HepG2 (cell line): Measurements from ENCODE around the gene VPS4A. TPM values are rescaled to one million over a fixed set of nuclear protein-coding genes. Genes with fewer than 3 reads are reported as not detected.
A peak's percentile ranks its signal among the peaks of the same experiment; 100 is the strongest.

Experiments
- ARID2 ChIP-seq: sonication (generic); formaldehyde crosslinking; IDR thresholded peaks from 2 replicates; pipeline ENCODE4 v1.8.1; 2022; ENCODE audit warnings: mild to moderate bottlenecking, missing genetic modification reagents, borderline replicate concordance
- BRF2 ChIP-seq: sonication (generic); formaldehyde crosslinking; IDR thresholded peaks from 2 replicates; pipeline ENCODE4 v1.8.1; 2022; ENCODE audit warnings: mild to moderate bottlenecking, missing genetic modification reagents
- ISX ChIP-seq: sonication (generic); formaldehyde crosslinking; conservative IDR thresholded peaks from 2 replicates; pipeline ENCODE4 v1.5.0; 2020; ENCODE audit warnings: missing genetic modification reagents
- MED13 ChIP-seq: sonication (generic); formaldehyde crosslinking; IDR thresholded peaks from 2 replicates; pipeline ENCODE4 v1.5.0; 2020; ENCODE audit warnings: missing genetic modification reagents
- MEIS1 ChIP-seq: sonication (generic); formaldehyde crosslinking; IDR thresholded peaks from 2 replicates; pipeline ENCODE4 v1.9.0; 2021; ENCODE audit warnings: mild to moderate bottlenecking, missing genetic modification reagents, moderate library complexity, borderline replicate concordance
- NFKB2 ChIP-seq: sonication (generic); formaldehyde crosslinking; IDR thresholded peaks from 2 replicates; pipeline ENCODE4 v1.4.0; 2020; ENCODE audit warnings: missing genetic modification reagents, borderline replicate concordance
- PBX3 ChIP-seq: sonication (generic); formaldehyde crosslinking; IDR thresholded peaks from 2 replicates; pipeline ENCODE4 v1.8.1; 2023; ENCODE audit warnings: missing genetic modification reagents, inconsistent platforms, borderline replicate concordance
- RORA ChIP-seq: sonication (generic); formaldehyde crosslinking; IDR thresholded peaks from 2 replicates; pipeline ENCODE4 v1.5.0; 2020; ENCODE audit warnings: mild to moderate bottlenecking, missing genetic modification reagents, moderate library complexity
- SMC3 ChIP-seq: IDR thresholded peaks from 2 replicates; pipeline ENCODE4 v1.6.1; 2011; ENCODE audit warnings: low read length, improper control_type of control experiment
- SNAPC5 ChIP-seq: sonication (generic); formaldehyde crosslinking; IDR thresholded peaks from 2 replicates; pipeline ENCODE4 v1.8.1; 2023; ENCODE audit warnings: mild to moderate bottlenecking, missing genetic modification reagents, borderline replicate concordance
- ZNF260 ChIP-seq: sonication (generic); formaldehyde crosslinking; IDR thresholded peaks from 2 replicates; pipeline ENCODE4 v1.4.0; 2020; ENCODE audit warnings: missing genetic modification reagents, low read depth, mild to moderate bottlenecking, borderline replicate concordance
- ZNF280D ChIP-seq: sonication (generic); formaldehyde crosslinking; IDR thresholded peaks from 2 replicates; pipeline ENCODE4 v1.5.1; 2020; ENCODE audit warnings: mild to moderate bottlenecking, missing genetic modification reagents
- ZNF281 ChIP-seq: sonication (generic); formaldehyde crosslinking; IDR thresholded peaks from 2 replicates; pipeline ENCODE4 v1.4.0; 2020; ENCODE audit warnings: missing genetic modification reagents, borderline replicate concordance
- ZNF331 ChIP-seq: sonication (generic); formaldehyde crosslinking; IDR thresholded peaks from 2 replicates; pipeline ENCODE4 v1.4.0; 2020; ENCODE audit warnings: missing genetic modification reagents
- ZNF574 ChIP-seq: sonication (generic); formaldehyde crosslinking; IDR thresholded peaks from 2 replicates; pipeline ENCODE4 v1.4.0; 2020; ENCODE audit warnings: missing genetic modification reagents
- ZNF709 ChIP-seq: sonication (generic); formaldehyde crosslinking; IDR thresholded peaks from 2 replicates; pipeline ENCODE4 v1.5.0; 2020; ENCODE audit warnings: mild to moderate bottlenecking, missing genetic modification reagents
- ZNF75D ChIP-seq: sonication (generic); formaldehyde crosslinking; IDR thresholded peaks from 2 replicates; pipeline ENCODE4 v1.8.1; 2023; ENCODE audit warnings: missing genetic modification reagents, mild to moderate bottlenecking, borderline replicate concordance
- polyA plus RNA-seq, 8 experiments: library from polyadenylated mRNA; depleted of rRNA in 3 of 8; stranded (reverse) in 7 of 8; unstranded in 1 of 8; fragments of >200 nt; fragmentation: Illumina TruSeq in 4 of 8; extraction: Trizol in 4 of 8; gene quantifications; 2 replicates each; pipeline versions ENCODE4 v1.2.1 to v1.2.3, GENCODE V29; 2011 to 2016; ENCODE audit warnings: low read depth in 4 of 8, missing spikeins in 1 of 8, mixed read lengths in 1 of 8; ENCODE audit not compliant: insufficient read depth in 1 of 8
- total RNA-seq, 5 experiments: library from RNA; depleted of rRNA; stranded (reverse); fragments of >200 nt; fragmentation: Illumina TruSeq; extraction: Trizol; gene quantifications; 2 replicates each; pipeline ENCODE4 v1.2.3, GENCODE V29; 2016; ENCODE audit warnings: low read depth in 1 of 5

VPS4A gene
- total and polyA plus RNA-seq, 2 of the 13 experiments (the other 11 are each of a cell fraction or from before 2014, with no cell fraction given): 13.2 to 27.9 TPM

GRCh38 chr16:69326172-69326873 is 15.2 kb downstream of the VPS4A start (continued):
- TF ChIP-seq BRF2 (CRISPR knock-in tag): no peak
- peak; percentile 89; the same call in 1 of the 2 replicates for TF ChIP-seq ZNF331 (CRISPR knock-in tag)
- no peak for TF ChIP-seq ZNF281 (CRISPR knock-in tag)
- TF ChIP-seq ZNF260: no peak
- TF ChIP-seq ZNF574 (CRISPR knock-in tag): peak; percentile 92
- TF ChIP-seq ZNF75D (CRISPR knock-in tag): no peak
- no peak; the same call in 1 of the 2 replicates for TF ChIP-seq SMC3
- TF ChIP-seq NFKB2 (CRISPR knock-in tag): no peak
- no peak for TF ChIP-seq SNAPC5 (CRISPR knock-in tag)
- TF ChIP-seq PBX3 (CRISPR knock-in tag): no peak
- no peak for TF ChIP-seq MED13 (CRISPR knock-in tag)
- TF ChIP-seq ZNF280D: no peak
- TF ChIP-seq RORA: no peak
- TF ChIP-seq ZNF709 (CRISPR knock-in tag): 0 out of 2 replicates have a peak, but pooled peaks have one; percentile 40
- TF ChIP-seq ARID2 (CRISPR knock-in tag): no peak
- TF ChIP-seq MEIS1 (CRISPR knock-in tag): peak; percentile 52; the same call in 1 of the 2 replicates
- no peak for TF ChIP-seq ISX (CRISPR knock-in tag)
